ENCODE measurements around the gene LIN52.

The LIN52 gene

DNA sequence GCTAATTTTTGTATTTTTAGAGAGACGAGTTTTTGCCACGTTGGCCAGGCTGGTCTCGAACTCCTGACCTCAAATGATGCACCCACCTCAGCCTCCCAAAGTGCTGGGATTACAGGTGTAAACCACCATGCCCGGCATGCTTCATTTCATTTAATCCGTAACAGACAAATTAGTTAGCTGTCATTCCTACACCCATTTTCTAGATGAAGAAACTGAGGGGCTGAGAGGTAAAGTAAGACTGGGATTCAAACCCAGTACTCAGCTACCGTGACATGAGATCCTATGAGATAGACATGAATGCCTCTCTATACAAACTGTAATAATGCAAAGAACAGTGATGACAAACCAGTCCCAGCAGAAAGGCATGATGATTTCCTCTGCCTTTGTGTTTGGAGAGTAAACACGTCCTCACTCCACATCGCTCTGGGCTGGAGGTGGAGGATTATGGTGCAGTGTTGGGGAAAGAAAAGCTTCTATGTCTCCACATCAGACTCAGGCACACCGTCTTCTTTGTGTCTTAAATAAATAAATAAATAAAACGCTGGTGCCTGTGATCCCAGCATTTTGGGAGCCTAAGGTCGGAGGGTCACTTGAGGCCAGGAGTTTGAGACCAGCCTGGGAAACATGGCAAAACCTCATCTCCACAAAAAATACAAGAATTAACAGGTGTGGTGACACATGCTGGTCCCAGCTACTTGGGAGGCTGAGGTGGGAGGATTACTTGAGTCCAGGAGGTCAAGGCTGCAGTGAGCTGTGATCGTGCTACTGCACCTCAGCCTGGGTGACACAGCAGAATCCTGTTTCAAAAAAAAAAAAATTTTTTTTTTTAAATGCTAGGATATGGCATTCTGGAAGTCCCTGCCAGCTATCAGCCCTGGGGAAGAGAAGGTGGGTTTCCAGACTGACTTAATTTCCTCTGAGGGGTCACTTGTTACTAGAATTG, 164.9 kb downstream of the LIN52 start:
- Histone ChIP-seq H3K36me3 (ENCODE audit: insufficient read depth, low read length) (no peaks in the 10 kb centered on the region), H3K9ac (ENCODE audit: low read length) (no peak overlapping the region), H3K4me1 (ENCODE audit: insufficient read depth, low read length) (peaks cover 7% of the 10 kb centered on the region), H3K27me3 (ENCODE audit: control insufficient read depth in 1 of 2, insufficient read depth in 2 of 2, low read length in 2 of 2) (peaks cover 4 to 22% of the 10 kb centered on the region in 2 donors), H3K27ac (ENCODE audit: low read depth, low read length) (no peak overlapping the region), H3K4me3 (ENCODE audit: low read depth in 1 of 2, low read length in 2 of 2) (no peak overlapping the region), H3K9me3 (ENCODE audit: low read length) (no peaks in the 10 kb centered on the region)

Measured in muscle layer of colon (tissue), 2 donors.